ENCODE data around the gene DENND2C.

Gene DENND2C

GRCh38 chr1:114585231-114585630 is 84.6 kb downstream of the DENND2C start:
- H3K4me3 ChIP-seq (ENCODE audit: low read length): no peak overlapping the region
- TF ChIP-seq EZH2phosphoT487 (IDR thresholded peaks at IDR 0.05; ENCODE audit: low read length): no peak
- no peak for TF ChIP-seq CTCF (IDR thresholded peaks at IDR 0.05; ENCODE audit: low read length)
- TF ChIP-seq EZH2 (optimal IDR thresholded peaks at IDR 0.05; ENCODE audit: low read depth, low read length): no peak
- no peaks in the 10 kb centered on the region for H4K20me1 ChIP-seq (ENCODE audit: insufficient read depth, low read length)
- H3K9me3 ChIP-seq (replicated peaks; ENCODE audit: insufficient read depth, low read length): no peaks in the 10 kb centered on the region
- H2AFZ ChIP-seq (ENCODE audit: low read length): no peak overlapping the region
- no peaks in the 10 kb centered on the region; the same call in 1 of the 2 replicates for H3K36me3 ChIP-seq (replicated peaks; ENCODE audit: insufficient read depth, low read length)
- H3K4me2 ChIP-seq (ENCODE audit: low read depth, low read length): no peak overlapping the region
- H3K4me1 ChIP-seq (ENCODE audit: low read length): no peaks in the 10 kb centered on the region
- no peaks in the 10 kb centered on the region for H3K27me3 ChIP-seq (replicated peaks; ENCODE audit: insufficient read depth, low read length)
- peaks cover 11% of the 10 kb centered on the region for H3K79me2 ChIP-seq (ENCODE audit: low read length)
- H3K9ac ChIP-seq (ENCODE audit: low read length): no peak overlapping the region
- DNase-seq: no peak
- no peaks in the 10 kb centered on the region for H3F3A ChIP-seq (ENCODE audit: insufficient read depth, low read length)
- H3K9me2 ChIP-seq (replicated peaks; ENCODE audit: insufficient read depth, low read length): no peaks in the 10 kb centered on the region
- H3K27ac ChIP-seq (ENCODE audit: low read length): no peak overlapping the region

GRCh38 chr1:114581335-114582287 is 88.2 kb downstream of the DENND2C start, which contains the start of gene BCAS2:
Gene BCAS2 (minus strand): TSS chr1:114581615. CDS start chr1:114581591, 24 bp downstream.
- peak; percentile 93 for DNase-seq
- Histone ChIP-seq H4K20me1 (ENCODE audit: insufficient read depth, low read length) (no peaks in the 10 kb centered on the region), H3K9ac (ENCODE audit: low read length) (peak within 1 kb of the TSS; percentile 89), H3K4me1 (ENCODE audit: low read length) (no peaks in the 10 kb centered on the region), H3K79me2 (ENCODE audit: low read length) (peaks cover 28% of the 10 kb centered on the region), H3K4me2 (ENCODE audit: low read depth, low read length) (peak within 1 kb of the TSS; percentile 86), H3K4me3 (ENCODE audit: low read length) (peak within 1 kb of the TSS; percentile 76), H2AFZ (ENCODE audit: low read length) (peak within 1 kb of the TSS; percentile 45; the same call in 1 of the 2 replicates), H3K27ac (ENCODE audit: low read length) (peak within 1 kb of the TSS; percentile 72; the same call in 1 of the 2 replicates), H3K9me2 (replicated peaks; ENCODE audit: insufficient read depth, low read length) (no peaks in the 10 kb centered on the region), H3F3A (ENCODE audit: insufficient read depth, low read length) (no peaks in the 10 kb centered on the region), H3K9me3 (replicated peaks; ENCODE audit: insufficient read depth, low read length) (no peaks in the 10 kb centered on the region), H3K27me3 (replicated peaks; ENCODE audit: insufficient read depth, low read length) (no peaks in the 10 kb centered on the region), H3K36me3 (replicated peaks; ENCODE audit: insufficient read depth, low read length) (no peaks in the 10 kb centered on the region; the same call in 1 of the 2 replicates)
- TF ChIP-seq CTCF (IDR thresholded peaks at IDR 0.05; ENCODE audit: low read length) (no peak), EZH2phosphoT487 (IDR thresholded peaks at IDR 0.05; ENCODE audit: low read length) (no peak), EZH2 (optimal IDR thresholded peaks at IDR 0.05; ENCODE audit: low read depth, low read length) (no peak)

GRCh38 chr1:114574365-114574764 is 95.5 kb downstream of the DENND2C start:
- H3K4me3 ChIP-seq (ENCODE audit: low read length): no peak overlapping the region
- H4K20me1 ChIP-seq (ENCODE audit: insufficient read depth, low read length): no peaks in the 10 kb centered on the region
- no peak overlapping the region for H3K9ac ChIP-seq (ENCODE audit: low read length)
- no peaks in the 10 kb centered on the region for H3K4me1 ChIP-seq (ENCODE audit: low read length)
- no peaks in the 10 kb centered on the region for H3K27me3 ChIP-seq (replicated peaks; ENCODE audit: insufficient read depth, low read length)
- no peak for DNase-seq
- no peak overlapping the region for H2AFZ ChIP-seq (ENCODE audit: low read length)
- no peak overlapping the region for H3K4me2 ChIP-seq (ENCODE audit: low read depth, low read length)
- no peaks in the 10 kb centered on the region for H3F3A ChIP-seq (ENCODE audit: insufficient read depth, low read length)
- no peaks in the 10 kb centered on the region for H3K9me2 ChIP-seq (replicated peaks; ENCODE audit: insufficient read depth, low read length)
- no peaks in the 10 kb centered on the region; the same call in 1 of the 2 replicates for H3K36me3 ChIP-seq (replicated peaks; ENCODE audit: insufficient read depth, low read length)
- H3K9me3 ChIP-seq (replicated peaks; ENCODE audit: insufficient read depth, low read length): no peaks in the 10 kb centered on the region
- TF ChIP-seq CTCF (IDR thresholded peaks at IDR 0.05; ENCODE audit: low read length): no peak
- TF ChIP-seq EZH2phosphoT487 (IDR thresholded peaks at IDR 0.05; ENCODE audit: low read length): no peak
- TF ChIP-seq EZH2 (optimal IDR thresholded peaks at IDR 0.05; ENCODE audit: low read depth, low read length): no peak
- H3K79me2 ChIP-seq (ENCODE audit: low read length): peaks cover 11% of the 10 kb centered on the region; the same call in 1 of the 2 replicates
- no peak overlapping the region for H3K27ac ChIP-seq (ENCODE audit: low read length)

All from MM.1S (cell line).